Large intestine (tissue), 3 donors: Measurements from ENCODE around the gene GNS. TPM values are rescaled to one million over a fixed set of nuclear protein-coding genes. Genes with fewer than 3 reads are reported as not detected.

Experiments
- DNase-seq, 2 donors: peaks; one replicate each; pipeline versions ENCODE4 v3.0.0 to v3.0.0-alpha.2; 2013
- H3K27ac ChIP-seq: one replicate; pipeline ENCODE4 v1.5.1; 2013; ENCODE audit warnings: low read length
- H3K27me3 ChIP-seq: 2 replicates; pipeline ENCODE4 v1.6.1; 2013; ENCODE audit warnings: low read length; ENCODE audit not compliant: control insufficient read depth, insufficient read depth
- H3K36me3 ChIP-seq: 2 replicates; pipeline ENCODE4 v1.6.1; 2013; ENCODE audit warnings: low read length; ENCODE audit not compliant: control insufficient read depth, insufficient read depth
- H3K4me1 ChIP-seq: one replicate; pipeline ENCODE4 v1.6.1; 2013; ENCODE audit warnings: low read length; ENCODE audit not compliant: control insufficient read depth, insufficient read depth
- H3K4me3 ChIP-seq: one replicate; pipeline ENCODE4 v1.5.1; 2013; ENCODE audit warnings: low read length
- H3K9me3 ChIP-seq: one replicate; pipeline ENCODE4 v1.6.1; 2013; ENCODE audit warnings: mild to moderate bottlenecking, low read depth, low read length, moderate library complexity; ENCODE audit not compliant: control insufficient read depth
- WGBS: methylation state at CpG from one replicate; pipeline ENCODE4 v1.1.5; 2013; ENCODE audit warnings: low lambda C conversion rate; ENCODE audit not compliant: insufficient coverage; 5-methylcytosine and 5-hydroxymethylcytosine counted together
- polyA plus RNA-seq: library from polyadenylated mRNA; unstranded; fragments of 120-200 nt; gene quantifications from one replicate; pipeline ENCODE4 v1.2.1, GENCODE V29; 2013

GNS gene
- polyA plus RNA-seq, 1 donor = 337 TPM

DNA sequence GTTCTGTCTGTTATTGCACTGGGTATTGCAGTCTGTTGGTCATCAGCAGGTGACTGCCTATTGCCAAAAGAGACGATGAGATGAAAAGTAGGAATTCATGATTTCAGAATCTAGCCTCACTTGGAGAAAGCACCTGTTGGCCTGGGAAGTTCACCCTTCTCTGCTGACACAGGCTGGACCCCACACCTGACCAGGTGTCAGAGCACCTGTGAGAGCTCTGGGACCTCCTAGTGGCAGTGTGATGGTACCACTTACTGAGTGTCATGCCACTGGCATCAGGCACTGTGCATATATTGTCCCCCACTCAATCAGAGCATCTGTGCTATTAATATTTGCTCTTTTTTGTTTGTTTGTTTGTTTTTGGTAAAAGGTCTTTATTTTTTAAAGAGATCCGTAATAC is 81.0 kb downstream of the GNS start:
- no peak for DNase-seq
- Histone ChIP-seq H3K27me3 (no peaks in the 10 kb centered on the region), H3K36me3 (no peaks in the 10 kb centered on the region), H3K4me3 (no peak overlapping the region), H3K9me3 (no peaks in the 10 kb centered on the region), H3K4me1 (peaks cover 25% of the 10 kb centered on the region), H3K27ac (no peak overlapping the region)
- 100% methylated on average over 1 of the region's 2 CpGs for WGBS

DNA sequence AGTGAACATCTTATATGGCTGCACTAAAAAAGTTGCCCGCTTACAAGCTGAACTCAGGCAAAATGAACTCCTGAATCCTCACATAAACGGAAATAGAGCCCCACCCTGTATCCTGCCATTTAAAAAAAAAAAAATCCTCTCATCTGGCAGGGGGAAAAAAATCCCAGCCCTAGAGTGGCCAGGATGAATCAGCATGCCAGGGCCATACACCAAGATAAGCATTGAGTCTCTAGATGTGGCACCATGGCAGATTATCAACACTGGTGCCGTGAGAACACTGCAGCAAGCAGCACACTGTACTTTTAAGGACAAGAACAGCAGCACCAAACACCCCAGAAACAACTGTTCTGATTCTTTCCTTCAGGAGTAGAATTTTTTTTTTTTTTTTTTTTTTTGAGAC is 83.4 kb downstream of the GNS start:
- Histone ChIP-seq H3K4me1 (peaks cover 39% of the 10 kb centered on the region), H3K4me3 (no peak overlapping the region), H3K27ac (no peak overlapping the region), H3K27me3 (no peaks in the 10 kb centered on the region), H3K9me3 (no peaks in the 10 kb centered on the region), H3K36me3 (no peaks in the 10 kb centered on the region)
- no peak for DNase-seq
- WGBS = no CpG with 5 or more reads among the region's 3 CpGs

DNA sequence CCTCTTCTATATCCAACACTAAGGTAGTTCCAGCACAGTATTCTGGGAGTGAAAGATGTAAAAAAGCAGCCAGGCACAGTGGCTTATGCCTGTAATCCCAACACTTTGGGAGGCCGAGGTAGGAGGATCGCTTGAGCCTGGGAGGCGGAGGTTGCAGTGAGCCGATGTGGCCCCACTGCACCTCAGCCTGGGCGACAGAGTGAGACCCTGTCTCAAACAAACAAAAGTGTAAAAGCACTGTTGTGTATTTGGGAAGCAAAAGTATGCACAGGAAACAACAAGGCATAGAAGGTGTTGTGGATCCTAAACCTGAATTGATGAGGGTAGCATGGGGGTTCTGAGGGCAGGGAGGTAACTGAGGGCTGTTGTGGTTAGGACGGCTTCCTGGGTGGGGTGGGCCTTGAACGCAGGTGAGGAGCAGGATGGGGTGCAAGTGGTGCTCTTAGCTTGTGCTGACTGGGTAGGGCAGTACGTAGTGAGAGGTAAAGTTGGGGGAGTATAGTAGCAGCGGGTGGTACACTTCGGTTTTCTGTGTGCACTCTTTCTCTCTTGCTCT is 84.8 kb downstream of the GNS start:
- no CpG with 5 or more reads among the region's 10 CpGs for WGBS
- Histone ChIP-seq H3K27me3 (no peaks in the 10 kb centered on the region), H3K27ac (peak overlapping the region; percentile 64), H3K4me1 (peaks cover 46% of the 10 kb centered on the region), H3K4me3 (no peak overlapping the region), H3K9me3 (no peaks in the 10 kb centered on the region), H3K36me3 (no peaks in the 10 kb centered on the region)
- DNase-seq = no peak

GRCh38 chr12:64673490-64674169 is 85.6 kb downstream of the GNS start:
- Histone ChIP-seq H3K27ac (peak overlapping the region; percentile 64), H3K36me3 (no peaks in the 10 kb centered on the region), H3K9me3 (no peaks in the 10 kb centered on the region), H3K27me3 (no peaks in the 10 kb centered on the region), H3K4me1 (peaks cover 51% of the 10 kb centered on the region), H3K4me3 (no peak overlapping the region)
- no peak for DNase-seq
- no CpG with 5 or more reads among the region's 9 CpGs for WGBS

GRCh38 chr12:64672925-64673409 is 86.2 kb downstream of the GNS start:
- H3K9me3 ChIP-seq = no peaks in the 10 kb centered on the region
- H3K36me3 ChIP-seq = no peaks in the 10 kb centered on the region
- peak overlapping the region; percentile 64 for H3K27ac ChIP-seq
- no peaks in the 10 kb centered on the region for H3K27me3 ChIP-seq
- peaks cover 52% of the 10 kb centered on the region for H3K4me1 ChIP-seq
- WGBS = no CpG with 5 or more reads among the region's 8 CpGs
- peak; percentile 90 to 96 for DNase-seq
- H3K4me3 ChIP-seq = no peak overlapping the region

GRCh38 chr12:64671681-64672080 is 87.5 kb downstream of the GNS start:
- no peaks in the 10 kb centered on the region for H3K36me3 ChIP-seq
- 100% methylated on average over 1 of the region's 4 CpGs for WGBS

GRCh38 chr12:64670919-64671639 is 88.1 kb downstream of the GNS start:
- Histone ChIP-seq H3K36me3 (no peaks in the 10 kb centered on the region), H3K27me3 (no peaks in the 10 kb centered on the region), H3K4me1 (peaks cover 66% of the 10 kb centered on the region), H3K4me3 (no peak overlapping the region), H3K27ac (peak overlapping the region; percentile 68), H3K9me3 (no peaks in the 10 kb centered on the region)
- peak; percentile 71 to 83 for DNase-seq
- no CpG with 5 or more reads among the region's 8 CpGs for WGBS

More at GRCh38 chr12:64671681-64672080, 87.5 kb downstream of the GNS start:
- Histone ChIP-seq H3K9me3 (no peaks in the 10 kb centered on the region), H3K27me3 (no peaks in the 10 kb centered on the region), H3K4me1 (peaks cover 60% of the 10 kb centered on the region), H3K27ac (peak overlapping the region; percentile 68), H3K4me3 (no peak overlapping the region)
- DNase-seq = no peak

DNA sequence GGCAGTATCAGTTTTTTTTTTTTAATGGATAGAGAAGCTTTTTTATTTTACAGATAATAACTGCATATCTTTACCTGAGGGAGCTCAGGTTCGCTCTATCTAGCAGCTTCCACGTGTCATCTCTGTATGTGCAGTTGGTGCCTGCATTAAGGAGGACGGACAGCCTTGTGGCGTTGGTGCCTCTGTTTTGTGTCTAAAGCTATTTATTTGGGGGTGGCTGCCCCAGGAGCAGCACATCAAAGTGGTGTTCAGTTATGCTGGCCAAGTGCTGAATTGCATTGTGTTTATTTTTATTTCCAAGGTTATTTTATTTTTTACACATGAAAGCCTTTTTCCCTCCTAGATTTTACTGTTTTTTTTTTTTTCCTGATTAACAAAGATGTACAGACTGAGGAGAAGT is 89.2 kb downstream of the GNS start:
- Histone ChIP-seq H3K27ac (peak overlapping the region; percentile 10), H3K9me3 (no peaks in the 10 kb centered on the region), H3K36me3 (no peaks in the 10 kb centered on the region), H3K4me3 (no peak overlapping the region), H3K4me1 (peaks cover 72% of the 10 kb centered on the region), H3K27me3 (no peaks in the 10 kb centered on the region)
- WGBS = no CpG with 5 or more reads among the region's 4 CpGs
- no peak for DNase-seq

DNA sequence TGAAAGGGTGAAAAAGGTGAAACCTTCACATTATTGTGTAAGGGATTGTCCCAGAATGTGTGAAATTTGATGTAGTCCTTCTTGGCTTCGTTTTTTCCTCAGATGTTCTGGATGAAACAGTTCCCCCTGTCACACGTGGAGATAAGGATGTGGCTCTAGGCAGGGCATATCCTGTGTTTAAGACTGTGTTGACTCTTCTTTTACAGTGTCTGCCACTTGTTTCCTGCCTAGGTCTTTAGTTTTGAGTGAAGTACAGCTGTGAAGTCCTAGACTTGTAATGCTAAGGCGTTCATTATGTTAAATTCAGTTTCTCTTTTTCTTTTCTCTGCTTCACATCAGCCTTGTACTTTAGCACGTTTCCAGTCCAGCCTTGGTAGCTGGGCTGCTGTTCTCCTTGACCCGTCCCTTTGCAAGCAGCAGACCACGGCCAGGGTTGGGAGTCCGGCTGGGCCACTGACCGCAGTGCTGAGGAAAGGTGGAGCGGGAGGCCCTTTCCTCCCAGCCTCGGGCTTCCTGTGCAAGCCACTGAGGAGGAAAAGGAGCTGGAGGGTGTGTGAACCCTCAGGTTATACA is 89.8 kb downstream of the GNS start:
- DNase-seq = peak; percentile 67 to 76
- Histone ChIP-seq H3K4me1 (peaks cover 69% of the 10 kb centered on the region), H3K36me3 (no peaks in the 10 kb centered on the region), H3K27ac (peak overlapping the region; percentile 63), H3K27me3 (no peaks in the 10 kb centered on the region), H3K4me3 (no peak overlapping the region), H3K9me3 (no peaks in the 10 kb centered on the region)
- no CpG with 5 or more reads among the region's 10 CpGs for WGBS

- Histone ChIP-seq H3K9me3 (no peaks in the 10 kb centered on the region), H3K36me3 (no peaks in the 10 kb centered on the region), H3K4me3 (no peak overlapping the region), H3K4me1 (peaks cover 59% of the 10 kb centered on the region), H3K27me3 (no peaks in the 10 kb centered on the region), H3K27ac (no peak overlapping the region)
- no CpG with 5 or more reads among the region's 2 CpGs for WGBS
- peak in 1 of 2 donors; percentile 49 for DNase-seq
Measured at GRCh38 chr12:64667793-64668192, 91.4 kb downstream of the GNS start.
